ENCODE results near the gene TPRG1.

TPRG1 gene

DNA sequence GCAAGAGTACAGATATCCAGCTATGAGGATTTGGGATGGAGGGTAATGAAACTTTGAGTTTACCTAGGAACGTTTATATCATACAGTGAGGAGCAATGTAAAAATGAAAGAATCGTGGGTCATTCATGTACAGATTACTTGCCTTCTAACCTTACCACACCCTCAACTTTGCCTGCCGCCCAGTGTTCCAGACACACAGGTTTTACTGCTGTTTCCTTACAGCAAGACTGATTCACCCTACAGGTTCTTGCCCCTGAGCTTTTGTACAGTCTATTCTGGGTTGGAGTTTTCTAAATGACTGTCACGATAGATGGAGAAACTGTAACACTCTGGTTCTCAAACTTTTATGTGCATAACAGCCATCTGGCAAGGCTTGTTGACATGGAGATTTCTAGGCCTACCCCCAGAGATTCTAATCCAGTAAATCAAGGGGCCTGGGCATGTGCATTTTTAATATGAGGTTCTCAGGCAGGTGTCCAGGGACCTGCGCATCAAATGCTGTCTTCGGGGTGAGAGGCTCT lies 6.6 kb upstream of the TPRG1 start:
- FAIRE-seq: no peak

DNA sequence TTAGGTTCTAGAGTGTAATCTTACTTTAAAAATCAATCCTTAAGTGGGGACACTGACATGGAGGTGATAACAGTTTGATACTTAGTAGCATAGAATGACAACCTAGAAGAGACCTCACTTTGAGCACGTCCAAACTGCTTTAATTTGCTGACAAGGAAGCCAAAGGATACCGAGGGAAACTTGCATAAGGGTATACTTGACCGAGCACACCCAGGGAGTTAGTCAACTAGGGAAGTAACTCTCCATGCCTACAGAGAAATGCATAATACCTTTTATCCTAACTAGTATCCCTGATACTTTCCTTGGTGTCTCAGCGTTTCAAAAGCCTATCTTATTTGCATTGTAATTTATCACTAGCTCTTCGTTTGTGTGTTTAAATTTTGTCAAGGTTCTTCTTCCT lies 5.5 kb upstream of the TPRG1 start:
- DNase-seq (ENCODE audit: insufficient read length, low spot score): no peak
- TF ChIP-seq, protein P1, sequence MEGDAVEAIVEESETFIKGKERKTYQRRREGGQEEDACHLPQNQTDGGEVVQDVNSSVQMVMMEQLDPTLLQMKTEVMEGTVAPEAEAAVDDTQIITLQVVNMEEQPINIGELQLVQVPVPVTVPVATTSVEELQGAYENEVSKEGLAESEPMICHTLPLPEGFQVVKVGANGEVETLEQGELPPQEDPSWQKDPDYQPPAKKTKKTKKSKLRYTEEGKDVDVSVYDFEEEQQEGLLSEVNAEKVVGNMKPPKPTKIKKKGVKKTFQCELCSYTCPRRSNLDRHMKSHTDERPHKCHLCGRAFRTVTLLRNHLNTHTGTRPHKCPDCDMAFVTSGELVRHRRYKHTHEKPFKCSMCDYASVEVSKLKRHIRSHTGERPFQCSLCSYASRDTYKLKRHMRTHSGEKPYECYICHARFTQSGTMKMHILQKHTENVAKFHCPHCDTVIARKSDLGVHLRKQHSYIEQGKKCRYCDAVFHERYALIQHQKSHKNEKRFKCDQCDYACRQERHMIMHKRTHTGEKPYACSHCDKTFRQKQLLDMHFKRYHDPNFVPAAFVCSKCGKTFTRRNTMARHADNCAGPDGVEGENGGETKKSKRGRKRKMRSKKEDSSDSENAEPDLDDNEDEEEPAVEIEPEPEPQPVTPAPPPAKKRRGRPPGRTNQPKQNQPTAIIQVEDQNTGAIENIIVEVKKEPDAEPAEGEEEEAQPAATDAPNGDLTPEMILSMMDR (IDR thresholded peaks at IDR 0.05; ENCODE audit: insufficient read depth, missing control alignments): no peak
- no peak for FAIRE-seq

More for the DNA sequence above, 6.6 kb upstream of the TPRG1 start:
- TF ChIP-seq, protein P1 (IDR thresholded peaks at IDR 0.05; ENCODE audit: insufficient read depth, missing control alignments): no peak
- no peak for DNase-seq (ENCODE audit: insufficient read length, low spot score)

DNA sequence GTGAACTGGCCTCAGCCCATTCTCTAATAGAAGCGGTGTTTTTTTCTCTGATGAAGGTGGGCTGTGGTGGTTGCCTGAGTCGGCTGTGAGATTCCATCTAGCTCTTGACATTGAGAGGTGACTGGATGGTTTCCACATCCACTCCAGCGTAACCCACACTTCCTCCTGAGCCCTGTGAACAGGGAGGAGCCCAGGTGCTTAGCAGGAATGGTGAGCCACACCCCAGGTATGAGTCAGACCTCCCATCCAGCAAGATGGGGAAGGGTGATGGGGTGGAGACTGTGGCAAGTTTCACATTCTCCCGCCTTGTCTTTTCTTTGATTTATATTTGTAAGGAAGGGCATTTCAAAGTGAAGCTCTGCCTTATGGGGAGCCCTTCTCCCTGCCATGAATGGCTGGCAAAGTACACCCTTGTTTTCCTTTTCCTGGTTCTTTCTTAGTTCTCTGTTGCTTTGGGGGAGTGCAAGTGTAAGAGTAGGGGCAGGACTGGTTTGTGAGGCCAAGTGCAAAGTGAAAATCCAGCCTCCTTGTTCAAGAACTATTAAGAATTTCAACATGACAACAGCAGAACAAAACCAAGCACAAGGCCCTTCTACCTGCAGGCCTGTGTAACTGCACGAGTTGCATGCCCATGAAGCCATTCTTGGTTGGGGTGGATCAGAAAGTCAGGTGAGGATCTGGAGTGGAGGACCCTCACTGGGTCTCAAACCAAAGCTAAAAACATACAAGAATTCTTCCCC lies 4.6 kb upstream of the TPRG1 start:
- TF ChIP-seq, protein P1 (IDR thresholded peaks at IDR 0.05; ENCODE audit: insufficient read depth, missing control alignments): no peak
- FAIRE-seq (no peak), DNase-seq (ENCODE audit: insufficient read length, low spot score) (no peak)

DNA sequence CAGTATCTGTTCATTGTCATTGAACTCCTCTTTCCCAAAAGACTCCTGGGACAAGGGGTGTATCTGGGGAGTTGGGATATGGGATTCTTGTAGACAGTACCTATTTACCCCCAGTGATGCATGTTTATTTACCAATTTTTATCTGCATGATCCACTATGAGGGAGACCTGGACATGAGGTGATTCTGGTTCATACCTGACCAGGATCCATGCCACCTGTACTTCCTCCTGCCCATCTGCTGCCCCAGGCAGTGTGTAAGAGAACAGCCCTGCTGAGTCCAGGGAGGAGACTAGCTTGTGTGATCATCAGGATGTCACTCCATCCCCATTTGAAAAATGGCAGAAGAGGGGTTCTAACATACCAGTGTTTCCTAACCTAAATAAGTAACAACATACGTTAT lies 3.1 kb upstream of the TPRG1 start:
- TF ChIP-seq, protein P1 (IDR thresholded peaks at IDR 0.05; ENCODE audit: insufficient read depth, missing control alignments): no peak
- DNase-seq (ENCODE audit: insufficient read length, low spot score) (no peak), FAIRE-seq (no peak)

DNA sequence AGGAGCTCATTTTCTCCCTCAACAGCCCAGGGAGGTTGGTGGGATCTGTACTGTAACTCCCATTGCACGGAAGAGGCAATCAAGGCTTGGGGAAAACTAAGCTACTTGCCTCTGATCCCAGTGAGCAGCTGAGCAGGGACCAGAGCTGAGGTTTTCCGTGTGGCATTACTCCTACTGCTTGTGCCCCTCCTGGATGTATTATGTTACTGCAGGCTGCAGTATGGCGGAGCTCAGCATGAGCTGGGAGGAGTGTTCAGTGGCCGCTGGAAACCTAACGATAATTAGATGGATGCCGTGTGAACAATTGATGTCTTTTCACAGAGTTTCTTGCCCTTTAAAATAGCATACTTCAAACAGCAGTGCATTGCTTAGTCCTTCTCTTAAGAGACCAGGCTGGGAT lies 2.0 kb upstream of the TPRG1 start:
- no peak for DNase-seq (ENCODE audit: insufficient read length, low spot score)
- TF ChIP-seq, protein P1 (IDR thresholded peaks at IDR 0.05; ENCODE audit: insufficient read depth, missing control alignments): no peak
- FAIRE-seq: no peak

DNA sequence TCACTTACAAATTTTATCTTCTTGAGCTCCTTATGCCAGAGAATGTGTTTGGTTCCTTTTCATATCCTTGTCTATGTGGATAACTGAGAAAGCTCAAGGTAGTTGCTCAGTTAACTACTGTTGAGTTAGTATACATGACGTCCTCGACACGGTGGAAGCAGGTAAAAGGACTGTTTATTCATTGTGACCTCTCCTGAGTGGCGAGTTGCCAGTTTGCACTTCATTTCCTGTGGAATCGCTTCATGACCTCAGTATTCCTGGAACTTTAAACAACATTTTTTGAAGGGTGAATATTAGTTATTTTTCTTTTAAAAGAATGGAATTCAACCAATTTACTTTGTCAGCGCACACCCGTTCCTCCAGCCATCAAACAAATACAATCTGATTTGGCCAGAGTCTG lies 1.2 kb upstream of the TPRG1 start:
- TF ChIP-seq, protein P1 (IDR thresholded peaks at IDR 0.05; ENCODE audit: insufficient read depth, missing control alignments): no peak
- FAIRE-seq: no peak
- DNase-seq (ENCODE audit: insufficient read length, low spot score): no peak
